Measurements from ENCODE around the gene ZNF846. TPM values are rescaled to one million over a fixed set of nuclear protein-coding genes. Genes with fewer than 3 reads are reported as not detected.

The ZNF846 gene
- total RNA-seq = 17.0 and 18.5 TPM in 2 replicates

GRCh38 chr19:9768175-9769112 is at the start of gene ZNF846:
Gene ZNF846, minus strand, starts transcription at chr19:9768738. Its CDS starts 3,788 bp downstream, at chr19:9764950.

Other genes with a start within 250 kb of the ZNF846 start
- gene ZNF426, start 230.1 kb downstream of the ZNF846 start, total RNA-seq = 22.4 and 23.5 TPM in 2 replicates
- 24.0 and 33.1 TPM in 2 replicates for gene ZNF121, start 184.2 kb downstream of the ZNF846 start, total RNA-seq
- 43.0 and 68.2 TPM in 2 replicates for gene ZNF561, start 147.5 kb downstream of the ZNF846 start, total RNA-seq
- 12.6 and 28.4 TPM in 2 replicates for gene ZNF562, start 93.6 kb downstream of the ZNF846 start, total RNA-seq
- gene FBXL12, start 50.3 kb upstream of the ZNF846 start, total RNA-seq = 13.1 and 13.6 TPM in 2 replicates
- 222 and 285 TPM in 2 replicates for gene UBL5, start 59.2 kb upstream of the ZNF846 start, total RNA-seq
- gene PIN1, start 66.6 kb upstream of the ZNF846 start, total RNA-seq = 79.8 and 95.5 TPM in 2 replicates
- gene OLFM2, start 167.8 kb upstream of the ZNF846 start, total RNA-seq = 2.8 and 3.2 TPM in 2 replicates
- 1.6 and 1.7 TPM in 2 replicates for gene COL5A3, start 241.8 kb upstream of the ZNF846 start, total RNA-seq
- gene RDH8, start 244.7 kb upstream of the ZNF846 start, total RNA-seq = not detected in 2 replicates

Data from bronchial smooth muscle cell (primary cell).